K562 (cell line): ENCODE data around the gene LITAF. TPM values are rescaled to one million over a fixed set of nuclear protein-coding genes. Genes with fewer than 3 reads are reported as not detected.

Source experiments
- ATAC-seq: fragments of 200-7000 bp; cut with Tn5 transposase; 3 replicates; pipeline ENCODE4 v1.9.1; 2020; ENCODE audit warnings: moderate library complexity
- BruUV-seq: library from RNA; stranded (reverse); fragments of 400-500 nt; replicated peaks from 2 replicates; lab custom pipeline; 2021; lab: Mats Ljungman, UMichigan
- CTCF ChIA-PET: fragments of 300-600 bp; formaldehyde crosslinking; extraction: SDS; loops from one replicate; lab custom pipeline; 2021; ENCODE audit warnings: low intra/inter-chr PET ratio; lab: Yijun Ruan, JAX
- POLR2A ChIA-PET: fragments of 300-600, 350-650 bp; sonication (Branson Sonifier 250); formaldehyde crosslinking; extraction: SDS; loops from one replicate; lab custom pipeline; 2021; ENCODE audit warnings: antibody characterized with exemption, inconsistent platforms; lab: Yijun Ruan, JAX
- DNase-seq, 4 experiments: peaks; one replicate each; pipeline versions ENCODE4 v3.0.0 to v3.0.0-alpha.2; 2011 to 2018; ENCODE audit warnings: low spot score in 3 of 4, mixed read lengths in 3 of 4; ENCODE audit errors: extremely low read depth in 1 of 4
- FAIRE-seq: peaks from 2 replicates; lab custom pipeline; 2011; peaks lifted over from hg19 to GRCh38; lab: Jason Lieb, UNC
- H2AFZ ChIP-seq: 2 replicates; pipeline ENCODE4 v1.6.0; 2011; ENCODE audit warnings: low read depth, low read length, control low read depth, inconsistent platforms
- H3K27ac ChIP-seq: fragments of 200-600 bp; 3 replicates; pipeline ENCODE4 v1.8.0; 2011; ENCODE audit warnings: low read depth, mild to moderate bottlenecking, control low read depth, inconsistent platforms, low read length, moderate library complexity, mixed read lengths; ENCODE audit errors: extremely low read depth
- H3K27me3 ChIP-seq, 2 experiments: fragments of 300-600 bp in 1 of 2; 2 replicates in 1 of 2; 3 replicates in 1 of 2; pipeline versions ENCODE4 v1.6.0 to v1.8.0; 2011; ENCODE audit warnings: inconsistent platforms in 2 of 2, low read length in 2 of 2, mild to moderate bottlenecking in 1 of 2, mixed read lengths in 1 of 2, moderate library complexity in 1 of 2; ENCODE audit not compliant: control insufficient read depth in 2 of 2, insufficient read depth in 2 of 2
- H3K36me3 ChIP-seq: fragments of 300-600 bp; 3 replicates; pipeline ENCODE4 v1.8.0; 2011; ENCODE audit warnings: mild to moderate bottlenecking, low read length, inconsistent platforms; ENCODE audit not compliant: control insufficient read depth, insufficient read depth
- H3K4me1 ChIP-seq, 2 experiments: fragments of 200-600 bp in 1 of 2; replicated peaks in 1 of 2; 2 replicates in 1 of 2; 3 replicates in 1 of 2; pipeline versions ENCODE4 v1.5.1 to v1.8.0; 2011; ENCODE audit warnings: inconsistent platforms in 2 of 2, low read length in 2 of 2, mild to moderate bottlenecking in 1 of 2, mixed read lengths in 1 of 2, moderate library complexity in 1 of 2; ENCODE audit not compliant: control insufficient read depth in 2 of 2, insufficient read depth in 2 of 2
- H3K4me2 ChIP-seq: 2 replicates; pipeline ENCODE4 v1.6.1; 2011; ENCODE audit warnings: low read length, control low read depth, inconsistent platforms, mixed read lengths; ENCODE audit not compliant: insufficient read depth
- H3K4me3 ChIP-seq: fragments of 200-600 bp; sonication (generic), shearing (Covaris generic); 2 replicates; pipeline ENCODE4 v1.5.1; 2016; ENCODE audit warnings: control low read depth, inconsistent platforms
- H3K79me2 ChIP-seq: fragments of 200-600 bp; 3 replicates; pipeline ENCODE4 v1.8.0; 2011; ENCODE audit warnings: low read length, inconsistent platforms; ENCODE audit not compliant: control insufficient read depth, insufficient read depth
- H3K9ac ChIP-seq, 2 experiments: 2 replicates each; pipeline versions ENCODE4 v1.6.0 to v1.6.1; 2011; ENCODE audit warnings: low read depth in 2 of 2, low read length in 2 of 2, control low read depth in 1 of 2, inconsistent platforms in 1 of 2, mild to moderate bottlenecking in 1 of 2, mixed read lengths in 1 of 2; ENCODE audit not compliant: insufficient read depth in 1 of 2
- H3K9me1 ChIP-seq: one replicate; pipeline ENCODE4 v1.6.0; 2011; ENCODE audit warnings: inconsistent platforms, mild to moderate bottlenecking, low read length, moderate library complexity; ENCODE audit not compliant: control insufficient read depth, insufficient read depth
- H3K9me3 ChIP-seq: replicated peaks from 2 replicates; pipeline ENCODE4 v1.5.1; 2011; ENCODE audit warnings: low read depth, low read length, inconsistent platforms; ENCODE audit not compliant: control insufficient read depth, insufficient read depth
- H4K20me1 ChIP-seq: replicated peaks from 2 replicates; pipeline ENCODE4 v1.6.1; 2011; ENCODE audit warnings: low read length, inconsistent platforms, mixed read lengths; ENCODE audit not compliant: control insufficient read depth, insufficient read depth
- CBX2 ChIP-seq: fragments of 200-600 bp; sonication (generic); IDR thresholded peaks from one replicate; pipeline ENCODE4 v1.6.1; 2012; ENCODE audit warnings: mild to moderate bottlenecking, low read length, inconsistent platforms; ENCODE audit not compliant: insufficient read depth, poor library complexity, severe bottlenecking
- CEBPB ChIP-seq: fragments of 450-650 bp; IDR thresholded peaks from 2 replicates; pipeline ENCODE4 v1.6.1; 2016; ENCODE audit warnings: missing genetic modification characterization, missing compliant biosample characterization
- EP300 ChIP-seq: IDR thresholded peaks from 2 replicates; pipeline ENCODE4 v1.6.1; 2012; ENCODE audit warnings: low read length, improper control_type of control experiment
- EWSR1 ChIP-seq: fragments of 450-650 bp; IDR thresholded peaks from 2 replicates; pipeline ENCODE4 v1.6.1; 2018; ENCODE audit warnings: borderline replicate concordance, mild to moderate bottlenecking, low read depth, moderate library complexity; ENCODE audit not compliant: partially characterized antibody
- FOSL1 ChIP-seq: fragments of 200-800 bp; sonication (Bioruptor generic); conservative IDR thresholded peaks from 2 replicates; pipeline ENCODE4 v1.6.1; 2016; ENCODE audit warnings: missing genetic modification characterization, missing compliant biosample characterization
- FOXA1 ChIP-seq: fragments of 450-650 bp; IDR thresholded peaks from 2 replicates; pipeline ENCODE4 v1.6.1; 2016; ENCODE audit warnings: mild to moderate bottlenecking, borderline replicate concordance
- KDM4B ChIP-seq, 2 experiments: fragments of 450-650 bp in 1 of 2; sonication (generic) in 1 of 2; IDR thresholded peaks; 2 replicates each; pipeline ENCODE4 v1.6.1; 2016 to 2017; ENCODE audit warnings: borderline replicate concordance in 2 of 2, antibody characterized with exemption in 1 of 2, low read depth in 1 of 2, mild to moderate bottlenecking in 1 of 2
- MCM2 ChIP-seq: fragments of 450-650 bp; IDR thresholded peaks from 2 replicates; pipeline ENCODE4 v1.6.1; 2017; ENCODE audit warnings: low read depth, mild to moderate bottlenecking
- NRF1 ChIP-seq, 2 experiments: fragments of 450-650 bp; IDR thresholded peaks in 1 of 2; conservative IDR thresholded peaks in 1 of 2; 2 replicates each; pipeline ENCODE4 v1.6.1; 2014; ENCODE audit warnings: mild to moderate bottlenecking in 2 of 2
- RB1 ChIP-seq: fragments of 450-650 bp; IDR thresholded peaks from 2 replicates; pipeline ENCODE4 v1.6.1; 2017; ENCODE audit warnings: low read depth, mild to moderate bottlenecking
- RNF2 ChIP-seq: sonication (generic); IDR thresholded peaks from 2 replicates; pipeline ENCODE4 v1.6.1; 2016
- SAFB ChIP-seq: fragments of 200-400 bp; formaldehyde crosslinking; IDR thresholded peaks from 2 replicates; pipeline ENCODE4 v1.6.1; 2017; ENCODE audit warnings: low read depth, low read length, borderline replicate concordance
- SRSF9 ChIP-seq: fragments of 200-400 bp; formaldehyde crosslinking; IDR thresholded peaks from 2 replicates; pipeline ENCODE4 v1.6.1; 2017; ENCODE audit warnings: low read depth, low read length, borderline replicate concordance
- TAF9B ChIP-seq: fragments of 450-650 bp; IDR thresholded peaks from 2 replicates; pipeline ENCODE4 v1.6.1; 2018; ENCODE audit warnings: mild to moderate bottlenecking; ENCODE audit not compliant: partially characterized antibody
- ZFX ChIP-seq: sonication (generic); formaldehyde crosslinking; IDR thresholded peaks from 2 replicates; pipeline ENCODE4 v1.8.0; 2022; ENCODE audit warnings: mild to moderate bottlenecking, missing genetic modification reagents, moderate library complexity
- ZNF23 ChIP-seq: fragments of 250-450 bp; sonication (Bioruptor Pico); IDR thresholded peaks from 2 replicates; pipeline ENCODE4 v1.4.0; 2020; ENCODE audit warnings: mild to moderate bottlenecking
- ZNF347 ChIP-seq: fragments of 450-650 bp; formaldehyde crosslinking; IDR thresholded peaks from 2 replicates; pipeline ENCODE4 v1.4.0; 2020; ENCODE audit warnings: low read depth, mild to moderate bottlenecking, moderate library complexity
- ZNF436 ChIP-seq: fragments of 250-450, 450-650 bp; sonication (Bioruptor Pico); formaldehyde crosslinking; IDR thresholded peaks from 2 replicates; pipeline ENCODE4 v1.7.0; 2020; ENCODE audit warnings: mild to moderate bottlenecking
- WGBS: fragments of 100-300 bp; shearing (Covaris generic); methylation state at CpG from one replicate; pipeline ENCODE4 v1.1.6; 2016; ENCODE audit warnings: low coverage, mixed read lengths; ENCODE audit not compliant: insufficient coverage; ENCODE audit errors: missing lambda C conversion rate; 5-methylcytosine and 5-hydroxymethylcytosine counted together
- in situ Hi-C: fragments of 300-500 bp; cut with MboI; formaldehyde crosslinking; loops from 4 replicates; pipeline ENCODE4 v1.15.0; 2018; ENCODE audit warnings: inconsistent platforms, mixed read lengths
- intact Hi-C: fragments of 100-400 bp; cut with micrococcal nuclease; formaldehyde crosslinking; loops from 2 replicates; pipeline ENCODE4 v1.14.2; 2022
- polyA plus RNA-seq, 8 experiments: library from polyadenylated mRNA; depleted of rRNA in 4 of 8; stranded (reverse) in 5 of 8; unstranded in 3 of 8; fragments of >200 nt; fragmentation: Nextera tagmentation in 2 of 8; fragmentation: Illumina TruSeq in 1 of 8; extraction: Ambion mirVana in 2 of 8; extraction: Trizol in 1 of 8; gene quantifications; 2 replicates each; pipeline versions ENCODE4 v1.2.1 to v1.2.3, GENCODE V29; 2011 to 2014; ENCODE audit warnings: inconsistent platforms in 1 of 8, missing spikeins in 1 of 8
- total RNA-seq, 7 experiments: library from RNA; depleted of rRNA in 6 of 7; stranded (reverse); fragments of >200 nt in 6 of 7; fragmentation: Illumina TruSeq in 2 of 7; extraction: Trizol in 2 of 7; gene quantifications; 2 replicates each; pipeline versions ENCODE4 v1.2.1 to v1.2.3, GENCODE V29; 2011 to 2021; ENCODE audit warnings: low replicate concordance in 1 of 7
- TF ChIP-seq, protein P1 (sequence below): fragments of 450-650 bp; formaldehyde crosslinking; IDR thresholded peaks from 2 replicates; pipeline ENCODE4 v1.4.0; 2022; ENCODE audit warnings: missing genetic modification characterization
- TF ChIP-seq, protein P2 (sequence below), 3 experiments: fragments of 200-800 bp in 1 of 3; fragments of 250-450 bp in 1 of 3; fragments of 450-650 bp in 1 of 3; sonication (Bioruptor Pico) in 1 of 3; sonication (Bioruptor generic) in 1 of 3; formaldehyde crosslinking in 1 of 3; IDR thresholded peaks; 2 replicates each; pipeline versions ENCODE4 v1.6.1 to v1.8.0; 2016 to 2022; ENCODE audit warnings: mild to moderate bottlenecking in 2 of 3, missing genetic modification characterization in 2 of 3, missing compliant biosample characterization in 1 of 3, moderate library complexity in 1 of 3

The LITAF gene
- total and polyA plus RNA-seq, 9 of the 15 experiments (the other 6 are each of a cell fraction or from before 2014, with no cell fraction given) = 4.1 to 17.8 (median 11.9) TPM

DNA sequence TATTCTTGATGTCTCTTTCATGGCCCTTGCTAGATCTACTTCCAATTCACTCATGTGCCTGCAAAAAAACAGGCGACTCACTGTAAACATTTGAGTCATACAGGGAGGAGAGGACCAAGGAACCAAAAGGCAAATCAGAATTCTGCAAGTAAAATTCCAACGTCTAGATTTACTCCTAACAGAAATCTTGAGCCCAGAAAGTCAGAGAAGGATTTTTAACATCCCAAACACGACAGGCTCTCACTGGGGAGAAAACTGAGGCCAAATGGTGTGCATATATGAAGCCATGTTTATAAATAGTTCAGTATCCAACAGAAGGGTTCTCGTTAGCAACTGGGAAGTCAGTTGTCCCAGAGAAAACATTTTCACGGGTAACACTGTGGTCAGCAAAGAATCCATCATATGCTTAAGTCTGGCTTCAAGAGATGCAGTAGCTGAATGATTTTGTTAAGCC, 40.1 kb downstream of the LITAF start:
- H3K27me3 ChIP-seq = peaks cover 31 to 53% of the 10 kb centered on the region in 2 experiments
- no peaks in the 10 kb centered on the region for H3K79me2 ChIP-seq
- FAIRE-seq (no peak), DNase-seq (no peak), ATAC-seq (no peak)
- no peak overlapping the region for H3K4me3 ChIP-seq
- ChIA-PET POLR2A (interaction anchor here (0.6 to 3.1 kb wide), 4 partner anchors 9 to 269 kb away, joined by 3 to 7 read pairs (median 3); no protein-coding TSS in a partner anchor), CTCF (no interaction called here)
- H3K4me2 ChIP-seq = no peak overlapping the region
- no peaks in the 10 kb centered on the region for H3K4me1 ChIP-seq
- in situ Hi-C loops = loop anchor here (25.0 kb wide), 1 partner anchor 584 kb away; no protein-coding TSS in a partner anchor
- no peaks in the 10 kb centered on the region for H4K20me1 ChIP-seq
- H3K27ac ChIP-seq = no peak overlapping the region
- no peak for TF ChIP-seq ZNF436 (CRISPR knock-in tag)
- TF ChIP-seq ZNF347 = no peak
- TF ChIP-seq RNF2 = no peak
- TF ChIP-seq CBX2 = no peak
- TF ChIP-seq FOXA1 = no peak
- TF ChIP-seq RB1 = no peak
- TF ChIP-seq EWSR1 = no peak
- TF ChIP-seq ZNF23 (CRISPR knock-in tag) = no peak
- no peak for TF ChIP-seq KDM4B (IDR thresholded peaks at IDR 0.05; ENCODE audit: borderline replicate concordance in 2 of 2, low read depth in 1 of 2)
- TF ChIP-seq, protein P1, sequence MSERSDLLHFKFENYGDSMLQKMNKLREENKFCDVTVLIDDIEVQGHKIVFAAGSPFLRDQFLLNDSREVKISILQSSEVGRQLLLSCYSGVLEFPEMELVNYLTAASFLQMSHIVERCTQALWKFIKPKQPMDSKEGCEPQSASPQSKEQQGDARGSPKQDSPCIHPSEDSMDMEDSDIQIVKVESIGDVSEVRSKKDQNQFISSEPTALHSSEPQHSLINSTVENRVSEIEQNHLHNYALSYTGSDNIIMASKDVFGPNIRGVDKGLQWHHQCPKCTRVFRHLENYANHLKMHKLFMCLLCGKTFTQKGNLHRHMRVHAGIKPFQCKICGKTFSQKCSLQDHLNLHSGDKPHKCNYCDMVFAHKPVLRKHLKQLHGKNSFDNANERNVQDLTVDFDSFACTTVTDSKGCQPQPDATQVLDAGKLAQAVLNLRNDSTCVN = no peak
- no peak for TF ChIP-seq SAFB
- TF ChIP-seq NRF1 (conservative IDR thresholded peaks at IDR 0.05 in 1 of 2, IDR thresholded peaks at IDR 0.05 in 1 of 2) = no peak
- no peak for TF ChIP-seq MCM2
- TF ChIP-seq ZFX (CRISPR knock-in tag) = no peak
- TF ChIP-seq, protein P2, sequence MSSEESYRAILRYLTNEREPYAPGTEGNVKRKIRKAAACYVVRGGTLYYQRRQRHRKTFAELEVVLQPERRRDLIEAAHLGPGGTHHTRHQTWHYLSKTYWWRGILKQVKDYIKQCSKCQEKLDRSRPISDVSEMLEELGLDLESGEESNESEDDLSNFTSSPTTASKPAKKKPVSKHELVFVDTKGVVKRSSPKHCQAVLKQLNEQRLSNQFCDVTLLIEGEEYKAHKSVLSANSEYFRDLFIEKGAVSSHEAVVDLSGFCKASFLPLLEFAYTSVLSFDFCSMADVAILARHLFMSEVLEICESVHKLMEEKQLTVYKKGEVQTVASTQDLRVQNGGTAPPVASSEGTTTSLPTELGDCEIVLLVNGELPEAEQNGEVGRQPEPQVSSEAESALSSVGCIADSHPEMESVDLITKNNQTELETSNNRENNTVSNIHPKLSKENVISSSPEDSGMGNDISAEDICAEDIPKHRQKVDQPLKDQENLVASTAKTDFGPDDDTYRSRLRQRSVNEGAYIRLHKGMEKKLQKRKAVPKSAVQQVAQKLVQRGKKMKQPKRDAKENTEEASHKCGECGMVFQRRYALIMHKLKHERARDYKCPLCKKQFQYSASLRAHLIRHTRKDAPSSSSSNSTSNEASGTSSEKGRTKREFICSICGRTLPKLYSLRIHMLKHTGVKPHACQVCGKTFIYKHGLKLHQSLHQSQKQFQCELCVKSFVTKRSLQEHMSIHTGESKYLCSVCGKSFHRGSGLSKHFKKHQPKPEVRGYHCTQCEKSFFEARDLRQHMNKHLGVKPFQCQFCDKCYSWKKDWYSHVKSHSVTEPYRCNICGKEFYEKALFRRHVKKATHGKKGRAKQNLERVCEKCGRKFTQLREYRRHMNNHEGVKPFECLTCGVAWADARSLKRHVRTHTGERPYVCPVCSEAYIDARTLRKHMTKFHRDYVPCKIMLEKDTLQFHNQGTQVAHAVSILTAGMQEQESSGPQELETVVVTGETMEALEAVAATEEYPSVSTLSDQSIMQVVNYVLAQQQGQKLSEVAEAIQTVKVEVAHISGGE (CRISPR knock-in tag; IDR thresholded peaks at IDR 0.05) = no peak
- TF ChIP-seq CEBPB (tag) = no peak
- no peak for TF ChIP-seq SRSF9
- TF ChIP-seq EP300 = no peak
- no peak for TF ChIP-seq TAF9B
- no peak for TF ChIP-seq FOSL1 (tag)
- no TSS peak for BruUV-seq
- H2AFZ ChIP-seq = no peak overlapping the region
- H3K36me3 ChIP-seq = no peaks in the 10 kb centered on the region
- no peak overlapping the region for H3K9ac ChIP-seq
- H3K9me3 ChIP-seq = no peaks in the 10 kb centered on the region
- intact Hi-C loops = no loop called here
- H3K9me1 ChIP-seq = no peaks in the 10 kb centered on the region
- 3% methylated on average over 5 of the region's 5 CpGs for WGBS
